Measurements from ENCODE around the gene TMPRSS3.
"Not testable (repeated sequence)": the region's sequence is repeated elsewhere in the genome, so short reads cannot be mapped to it uniquely, and the experiment has no call there.

TMPRSS3 gene

GRCh38 chr21:42427809-42428419, 32.1 kb upstream of the TMPRSS3 start:
- DNase-seq = no peak

GRCh38 chr21:42426876-42427480, 31.1 kb upstream of the TMPRSS3 start:
- no peak for DNase-seq

- no peak for DNase-seq
Measured at GRCh38 chr21:42426424-42426823, 30.6 kb upstream of the TMPRSS3 start.

GRCh38 chr21:42425591-42425990, 29.7 kb upstream of the TMPRSS3 start:
- no peak for DNase-seq

GRCh38 chr21:42424914-42425541, 29.2 kb upstream of the TMPRSS3 start:
- no peak for DNase-seq

GRCh38 chr21:42423685-42424084, 27.8 kb upstream of the TMPRSS3 start:
- DNase-seq = no peak

- no peak for DNase-seq
Measured at GRCh38 chr21:42423197-42423675, 27.4 kb upstream of the TMPRSS3 start.

- no peak for DNase-seq
Measured at GRCh38 chr21:42421018-42421793, 25.4 kb upstream of the TMPRSS3 start.

- DNase-seq = no peak
Measured at GRCh38 chr21:42419845-42420244, 24.0 kb upstream of the TMPRSS3 start.

- DNase-seq = no peak
Measured at GRCh38 chr21:42418886-42419285, 23.0 kb upstream of the TMPRSS3 start.

- DNase-seq = no peak
Measured at GRCh38 chr21:42417533-42417932, 21.7 kb upstream of the TMPRSS3 start.

- DNase-seq = no peak
Measured at GRCh38 chr21:42414928-42415769, 19.3 kb upstream of the TMPRSS3 start.

- DNase-seq = no peak
Measured at GRCh38 chr21:42414553-42414927, 18.7 kb upstream of the TMPRSS3 start.

- no peak for DNase-seq
Measured at GRCh38 chr21:42414066-42414465, 18.2 kb upstream of the TMPRSS3 start.

GRCh38 chr21:42413500-42413899, 17.6 kb upstream of the TMPRSS3 start:
- DNase-seq = no peak

GRCh38 chr21:42413093-42413492, 17.2 kb upstream of the TMPRSS3 start:
- DNase-seq = no peak

GRCh38 chr21:42412636-42412933, 16.7 kb upstream of the TMPRSS3 start:
- DNase-seq = no peak

GRCh38 chr21:42411891-42412635, 16.2 kb upstream of the TMPRSS3 start:
- DNase-seq = no peak

GRCh38 chr21:42411197-42411869, 15.5 kb upstream of the TMPRSS3 start:
- DNase-seq = no peak

GRCh38 chr21:42409366-42409765, 13.5 kb upstream of the TMPRSS3 start:
- DNase-seq = no peak

- DNase-seq = not testable (repeated sequence)
Measured at GRCh38 chr21:42408718-42409117, 12.9 kb upstream of the TMPRSS3 start.

GRCh38 chr21:42407476-42407875, 11.6 kb upstream of the TMPRSS3 start:
- DNase-seq = no peak
